ENCODE data around the gene ADAMTS20. TPM values are rescaled to one million over a fixed set of nuclear protein-coding genes. Genes with fewer than 3 reads are reported as not detected.

ADAMTS20 gene
- total and polyA plus RNA-seq, 2 experiments from 2014 or later = not detected

DNA sequence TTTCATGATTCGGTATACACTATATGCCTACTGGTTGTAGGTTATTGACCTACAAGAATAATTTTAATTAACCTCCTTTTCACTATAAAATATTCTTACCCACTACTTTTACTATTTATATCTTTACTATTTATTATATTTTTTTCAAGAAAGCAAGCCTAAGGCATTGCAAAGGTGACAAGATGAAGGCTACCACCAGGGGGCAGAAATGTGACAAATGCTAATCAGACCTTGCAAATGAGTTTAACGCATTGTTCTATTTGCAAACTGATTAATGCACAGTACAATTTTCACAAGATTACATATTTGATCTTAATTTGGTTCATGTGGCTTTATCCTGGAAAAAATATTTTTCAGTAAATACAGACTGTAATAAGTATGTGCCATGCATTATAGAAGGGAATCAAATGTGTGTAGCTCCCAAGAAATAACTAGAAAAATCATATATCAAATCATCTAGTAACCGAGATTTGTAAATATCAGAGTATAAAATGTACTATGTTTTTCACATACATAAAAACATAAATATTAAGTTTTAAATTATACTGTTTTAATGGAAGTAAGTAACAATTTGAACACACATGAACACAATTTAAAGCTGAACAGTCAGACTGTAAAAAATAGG, 107.0 kb downstream of the ADAMTS20 start:
- Histone ChIP-seq H4K20me1 (ENCODE audit: insufficient read depth) (no peaks in the 10 kb centered on the region), H3K4me3 (no peak overlapping the region), H3K9ac (no peak overlapping the region), H2AFZ (no peak overlapping the region), H3K36me3 (ENCODE audit: low read depth) (no peaks in the 10 kb centered on the region), H3K27ac (no peak overlapping the region), H3K27me3 (replicated peaks; ENCODE audit: insufficient read depth) (no peaks in the 10 kb centered on the region), H3K4me1 (ENCODE audit: insufficient read depth) (no peaks in the 10 kb centered on the region), H3F3A (ENCODE audit: insufficient read depth) (no peaks in the 10 kb centered on the region), H3K4me2 (ENCODE audit: unreplicated experiment) (no peak overlapping the region), H3K9me2 (ENCODE audit: insufficient read depth) (no peaks in the 10 kb centered on the region), H3K9me3 (ENCODE audit: low read depth) (no peaks in the 10 kb centered on the region), H3K79me2 (ENCODE audit: insufficient read depth) (no peaks in the 10 kb centered on the region)
- 31 to 47% methylated on average over 3 of the region's 3 CpGs for WGBS, 2 experiments (ENCODE audit: low coverage in 1 of 2, low lambda C conversion rate in 2 of 2, missing lambda C conversion rate in 2 of 2)
- in situ Hi-C loops (cut with MboI) = no loop called here
- TF ChIP-seq EZH2 (IDR thresholded peaks at IDR 0.05; ENCODE audit: insufficient read depth, poor library complexity, severe bottlenecking) = no peak
- no peak for TF ChIP-seq EZH2phosphoT487 (IDR thresholded peaks at IDR 0.05; ENCODE audit: insufficient read depth, low read depth)
- peak; percentile 60 for DNase-seq

DNA sequence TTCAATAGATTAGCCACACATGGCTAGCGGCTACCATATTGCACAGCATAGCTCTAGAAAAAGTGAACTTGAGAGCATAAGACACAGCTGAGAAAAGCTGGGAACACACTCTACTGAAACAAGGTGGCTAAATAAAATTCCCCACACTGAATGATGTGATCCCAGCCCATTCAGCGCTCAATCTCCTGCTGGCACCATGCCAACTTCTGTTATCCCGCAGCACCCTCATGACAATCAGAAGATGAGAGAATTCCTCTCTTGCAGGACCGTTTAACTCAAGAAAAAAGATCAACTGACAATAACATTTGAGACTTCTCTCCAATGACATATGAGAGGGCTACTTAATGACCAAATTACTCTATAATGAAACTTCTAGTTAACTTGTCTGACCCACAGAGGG, 115.4 kb downstream of the ADAMTS20 start:
- in situ Hi-C loops (cut with MboI) = no loop called here
- no peaks in the 10 kb centered on the region for H3K9me3 ChIP-seq (ENCODE audit: low read depth)

DNA sequence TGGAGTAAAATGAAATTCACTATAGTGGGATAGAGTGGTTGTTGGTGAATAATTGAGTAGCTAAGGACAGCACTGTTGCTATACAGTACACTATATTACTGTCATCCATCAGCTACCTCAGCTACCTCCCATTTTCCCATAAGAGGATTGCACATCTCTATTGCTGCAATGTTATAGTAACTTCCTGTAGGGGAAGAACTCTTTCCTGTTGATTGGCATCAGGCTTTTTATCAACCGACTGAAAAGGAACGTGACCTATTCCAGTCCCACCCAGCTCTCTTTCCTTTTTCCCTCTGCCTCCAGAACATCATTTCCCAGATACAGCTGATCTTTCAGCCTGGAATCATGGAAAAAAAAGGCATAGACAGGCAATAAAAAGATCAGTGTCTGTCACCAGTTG, 117.4 kb downstream of the ADAMTS20 start:
- DNase-seq = no peak
- Histone ChIP-seq H3K79me2 (ENCODE audit: insufficient read depth) (no peaks in the 10 kb centered on the region), H3K9me3 (ENCODE audit: low read depth) (no peaks in the 10 kb centered on the region), H3K27ac (no peak overlapping the region), H3K36me3 (ENCODE audit: low read depth) (no peaks in the 10 kb centered on the region), H3K27me3 (replicated peaks; ENCODE audit: insufficient read depth) (peaks cover 14% of the 10 kb centered on the region; the same call in 1 of the 2 replicates), H3K4me1 (ENCODE audit: insufficient read depth) (no peaks in the 10 kb centered on the region), H2AFZ (no peak overlapping the region), H4K20me1 (ENCODE audit: insufficient read depth) (no peaks in the 10 kb centered on the region), H3K4me2 (ENCODE audit: unreplicated experiment) (no peak overlapping the region), H3K4me3 (no peak overlapping the region), H3K9ac (no peak overlapping the region), H3F3A (ENCODE audit: insufficient read depth) (no peaks in the 10 kb centered on the region), H3K9me2 (ENCODE audit: insufficient read depth) (no peaks in the 10 kb centered on the region)
- in situ Hi-C loops (cut with MboI) = no loop called here
- 22 to 28% methylated on average over 2 of the region's 2 CpGs for WGBS, 2 experiments (ENCODE audit: low coverage in 1 of 2, low lambda C conversion rate in 2 of 2, missing lambda C conversion rate in 2 of 2)
- TF ChIP-seq EZH2 (IDR thresholded peaks at IDR 0.05; ENCODE audit: insufficient read depth, poor library complexity, severe bottlenecking) (no peak), EZH2phosphoT487 (IDR thresholded peaks at IDR 0.05; ENCODE audit: insufficient read depth, low read depth) (no peak)

More for the DNA sequence above, 115.4 kb downstream of the ADAMTS20 start:
- no peaks in the 10 kb centered on the region for H3K9me2 ChIP-seq (ENCODE audit: insufficient read depth)
- no peak for TF ChIP-seq EZH2phosphoT487 (IDR thresholded peaks at IDR 0.05; ENCODE audit: insufficient read depth, low read depth)
- TF ChIP-seq EZH2 (IDR thresholded peaks at IDR 0.05; ENCODE audit: insufficient read depth, poor library complexity, severe bottlenecking) = no peak
- no peak overlapping the region for H3K9ac ChIP-seq
- WGBS, 2 experiments (ENCODE audit: low coverage in 1 of 2, low lambda C conversion rate in 2 of 2, missing lambda C conversion rate in 2 of 2) = 44 to 45% methylated on average over 4 of the region's 4 CpGs
- peaks cover 14% of the 10 kb centered on the region; the same call in 1 of the 2 replicates for H3K27me3 ChIP-seq (replicated peaks; ENCODE audit: insufficient read depth)
- no peak overlapping the region for H3K27ac ChIP-seq
- H3F3A ChIP-seq (ENCODE audit: insufficient read depth) = no peaks in the 10 kb centered on the region
- no peak overlapping the region for H3K4me2 ChIP-seq (ENCODE audit: unreplicated experiment)
- no peaks in the 10 kb centered on the region for H3K79me2 ChIP-seq (ENCODE audit: insufficient read depth)
- H3K4me1 ChIP-seq (ENCODE audit: insufficient read depth) = no peaks in the 10 kb centered on the region
- no peaks in the 10 kb centered on the region for H3K36me3 ChIP-seq (ENCODE audit: low read depth)
- no peak for DNase-seq
- no peak overlapping the region for H3K4me3 ChIP-seq
- H4K20me1 ChIP-seq (ENCODE audit: insufficient read depth) = no peaks in the 10 kb centered on the region
- no peak overlapping the region for H2AFZ ChIP-seq

DNA sequence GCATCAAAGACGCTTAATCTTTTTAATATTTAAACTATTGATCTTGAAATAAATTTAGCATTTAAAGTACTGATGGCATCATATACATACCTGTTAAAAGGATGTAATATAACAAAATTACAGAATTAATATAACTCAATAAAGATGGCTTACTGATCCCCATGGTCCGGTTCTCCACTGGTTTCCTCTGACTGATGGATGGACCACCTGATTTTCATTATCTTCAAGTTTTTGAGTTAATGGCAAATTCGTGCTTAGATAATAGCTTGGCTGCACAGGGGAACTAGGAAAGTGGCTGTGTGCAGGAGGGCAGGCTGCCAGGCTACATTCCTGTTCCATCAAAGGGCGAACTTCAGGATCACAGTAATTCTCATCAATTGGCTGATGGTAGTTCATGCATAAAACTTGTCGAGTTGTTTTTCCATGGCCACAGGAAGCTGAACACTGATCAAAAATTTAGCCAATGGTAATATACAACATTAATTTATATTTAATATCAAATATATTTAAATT, 123.9 kb downstream of the ADAMTS20 start:
- WGBS, 2 experiments (ENCODE audit: low coverage in 1 of 2, low lambda C conversion rate in 2 of 2, missing lambda C conversion rate in 2 of 2) = 50 to 52% methylated on average over 5 of the region's 5 CpGs
- no peak overlapping the region for H2AFZ ChIP-seq
- in situ Hi-C loops (cut with MboI) = no loop called here

More for the DNA sequence above, 123.9 kb downstream of the ADAMTS20 start:
- Histone ChIP-seq H3K4me2 (ENCODE audit: unreplicated experiment) (no peak overlapping the region), H3F3A (ENCODE audit: insufficient read depth) (no peaks in the 10 kb centered on the region), H3K79me2 (ENCODE audit: insufficient read depth) (no peaks in the 10 kb centered on the region), H3K9me3 (ENCODE audit: low read depth) (no peaks in the 10 kb centered on the region), H4K20me1 (ENCODE audit: insufficient read depth) (no peaks in the 10 kb centered on the region), H3K27me3 (replicated peaks; ENCODE audit: insufficient read depth) (no peaks in the 10 kb centered on the region), H3K36me3 (ENCODE audit: low read depth) (no peaks in the 10 kb centered on the region), H3K4me1 (ENCODE audit: insufficient read depth) (no peaks in the 10 kb centered on the region), H3K4me3 (no peak overlapping the region), H3K27ac (no peak overlapping the region), H3K9me2 (ENCODE audit: insufficient read depth) (no peaks in the 10 kb centered on the region), H3K9ac (no peak overlapping the region)
- TF ChIP-seq EZH2phosphoT487 (IDR thresholded peaks at IDR 0.05; ENCODE audit: insufficient read depth, low read depth) = no peak
- no peak for TF ChIP-seq EZH2 (IDR thresholded peaks at IDR 0.05; ENCODE audit: insufficient read depth, poor library complexity, severe bottlenecking)
- no peak for DNase-seq

Measured in GM23248 (cell line).